ENCODE results near the gene CPA5. TPM values are rescaled to one million over a fixed set of nuclear protein-coding genes. Genes with fewer than 3 reads are reported as not detected.

Gene CPA5
- total and polyA plus RNA-seq, 2 of the 8 experiments (the other 6 are each of a cell fraction or from before 2014, with no cell fraction given): 0.12 TPM; not detected in 1

DNA sequence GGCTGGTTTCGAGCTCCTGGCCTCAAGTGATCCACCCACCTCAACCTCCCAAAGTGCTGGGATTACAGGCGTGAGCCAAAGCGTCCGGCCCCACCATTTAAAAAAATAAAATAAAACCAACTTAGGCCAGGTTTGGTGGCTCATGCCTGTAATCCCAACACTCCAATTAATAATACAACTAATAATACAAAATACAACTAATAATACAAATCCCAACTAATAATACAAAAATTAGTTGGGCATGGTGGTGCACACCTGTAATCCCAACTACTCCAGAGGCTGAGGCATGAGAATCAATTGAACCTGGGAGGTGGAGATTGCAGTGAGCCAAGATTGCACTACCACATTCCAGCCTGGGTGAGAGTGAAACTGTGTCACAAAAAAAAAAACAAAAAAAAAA, 68.6 kb downstream of the CPA5 start:
- CTCF ChIA-PET (ENCODE audit: partially characterized antibody): interaction anchor here (0.6 to 2.1 kb wide), 6 partner anchors 8 to 273 kb away, joined by 3 to 5 read pairs (median 3); no protein-coding TSS in a partner anchor
- H3K23me2 ChIP-seq (ENCODE audit: low read depth, low read length): no peaks in the 10 kb centered on the region
- H3K4me3 ChIP-seq (ENCODE audit: extremely low read depth in 1 of 4, insufficient read depth in 2 of 4, low read depth in 3 of 4, low read length in 4 of 4): no peak overlapping the region
- no peak overlapping the region for H3K27ac ChIP-seq (ENCODE audit: low read depth, low read length)
- H3K4me1 ChIP-seq (replicated peaks in 1 of 4; ENCODE audit: control insufficient read depth in 3 of 4, insufficient read depth in 4 of 4, low read length in 3 of 4): no peaks in the 10 kb centered on the region
- FAIRE-seq: no peak
- no peak overlapping the region for H2BK5ac ChIP-seq (ENCODE audit: low read depth, low read length)
- H3K79me1 ChIP-seq (ENCODE audit: low read depth, low read length): no peaks in the 10 kb centered on the region
- no peak overlapping the region for H3K4me2 ChIP-seq (ENCODE audit: insufficient read depth in 1 of 2, low read depth in 2 of 2, low read length in 2 of 2)
- no peak for DNase-seq (ENCODE audit: low read depth in 1 of 2, low spot score in 2 of 2)
- no peaks in the 10 kb centered on the region for H4K20me1 ChIP-seq (replicated peaks in 1 of 2; ENCODE audit: control insufficient read depth in 1 of 2, insufficient read depth in 2 of 2, low read length in 2 of 2)
- no peak overlapping the region for H2BK15ac ChIP-seq (ENCODE audit: low read length)
- POLR2A ChIA-PET (ENCODE audit: partially characterized antibody): interaction anchor here (0.9 kb wide), 1 partner anchor 10 kb away, joined by 4 read pairs; no protein-coding TSS in a partner anchor
- no peak overlapping the region for H2BK12ac ChIP-seq (ENCODE audit: low read depth, low read length)
- no peak overlapping the region for H3K56ac ChIP-seq (replicated peaks; ENCODE audit: insufficient read length, low read depth, low read length)
- no peaks in the 10 kb centered on the region for H3K79me2 ChIP-seq (ENCODE audit: control insufficient read depth in 1 of 2, insufficient read depth in 2 of 2, low read length in 2 of 2)
- no peak overlapping the region for H3K14ac ChIP-seq (ENCODE audit: insufficient read length)
- no peak overlapping the region for H2BK20ac ChIP-seq (ENCODE audit: low read length)
- no peaks in the 10 kb centered on the region for H3K27me3 ChIP-seq (replicated peaks in 1 of 4; ENCODE audit: control insufficient read depth in 3 of 4, extremely low read depth in 1 of 4, insufficient read depth in 3 of 4, low read length in 3 of 4)
- no peak overlapping the region for H4K5ac ChIP-seq (ENCODE audit: insufficient read length, low read depth, low read length)
- H4K8ac ChIP-seq (ENCODE audit: extremely low read depth, insufficient read depth, low read length): no peak overlapping the region
- H3K23ac ChIP-seq (ENCODE audit: insufficient read length): no peak overlapping the region
- no peak overlapping the region for H3K9ac ChIP-seq (replicated peaks in 1 of 4; ENCODE audit: extremely low read depth in 1 of 4, low read depth in 3 of 4, low read length in 3 of 4)
- no peak overlapping the region for H4K91ac ChIP-seq (replicated peaks; ENCODE audit: insufficient read length, low read length)
- H3K18ac ChIP-seq (ENCODE audit: extremely low read depth, low read length): no peak overlapping the region
- H3K9me3 ChIP-seq (ENCODE audit: insufficient read depth in 2 of 2, low read depth in 1 of 2, low read length in 1 of 2): no peaks in the 10 kb centered on the region
- WGBS, 2 experiments (ENCODE audit: extremely low coverage in 1 of 2, insufficient coverage in 1 of 2, insufficient read length in 1 of 2, insufficient replicate concordance in 2 of 2, low coverage in 1 of 2, low lambda C conversion rate in 2 of 2, missing lambda C conversion rate in 1 of 2): 84% methylated on average over 4 of the region's 4 CpGs; no CpG with 5 or more reads in 1 of the 2 experiments
- no peak overlapping the region for H2BK120ac ChIP-seq (replicated peaks; ENCODE audit: low read depth, low read length)
- H3K36me3 ChIP-seq (ENCODE audit: control insufficient read depth in 2 of 4, insufficient read depth in 4 of 4, low read length in 3 of 4): no peaks in the 10 kb centered on the region
- H2AK5ac ChIP-seq (ENCODE audit: low read depth, low read length): no peak overlapping the region
- no peak overlapping the region for H3K4ac ChIP-seq (replicated peaks; ENCODE audit: insufficient read length, low read depth, low read length)
- H2AFZ ChIP-seq (ENCODE audit: low read length): no peak overlapping the region
- no peak for TF ChIP-seq RAD21 (IDR thresholded peaks at IDR 0.05 in 1 of 2, conservative IDR thresholded peaks at IDR 0.05 in 1 of 2; ENCODE audit: low read depth in 2 of 2, low read length in 2 of 2)
- no peak for TF ChIP-seq MAFK (IDR thresholded peaks at IDR 0.05; ENCODE audit: low read depth, low read length)
- no peak for TF ChIP-seq SP2 (IDR thresholded peaks at IDR 0.05; ENCODE audit: low read length)
- no peak for TF ChIP-seq EZH2 (IDR thresholded peaks at IDR 0.05; ENCODE audit: low read depth, low read length, severe bottlenecking)
- no peak for TF ChIP-seq CTBP2 (IDR thresholded peaks at IDR 0.05; ENCODE audit: borderline replicate concordance, insufficient read depth, insufficient read length, low read length)
- TF ChIP-seq ASH2L (IDR thresholded peaks at IDR 0.05; ENCODE audit: low read length): no peak
- no peak for TF ChIP-seq CREB1 (IDR thresholded peaks at IDR 0.05)
- no peak for TF ChIP-seq CBX5 (IDR thresholded peaks at IDR 0.05; ENCODE audit: low read depth, low read length)
- TF ChIP-seq, protein P1, sequence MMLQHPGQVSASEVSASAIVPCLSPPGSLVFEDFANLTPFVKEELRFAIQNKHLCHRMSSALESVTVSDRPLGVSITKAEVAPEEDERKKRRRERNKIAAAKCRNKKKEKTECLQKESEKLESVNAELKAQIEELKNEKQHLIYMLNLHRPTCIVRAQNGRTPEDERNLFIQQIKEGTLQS (IDR thresholded peaks at IDR 0.05; ENCODE audit: insufficient read depth, low read depth, low read length): no peak
- no peak for TF ChIP-seq TAF1 (IDR thresholded peaks at IDR 0.05; ENCODE audit: low read depth, low read length)
- TF ChIP-seq TBP (IDR thresholded peaks at IDR 0.05; ENCODE audit: low read depth, low read length): no peak
- no peak for TF ChIP-seq SIN3A (conservative IDR thresholded peaks at IDR 0.05 in 1 of 2, IDR thresholded peaks at IDR 0.05 in 1 of 2; ENCODE audit: low read depth in 1 of 2, low read length in 2 of 2)
- TF ChIP-seq, protein P2, sequence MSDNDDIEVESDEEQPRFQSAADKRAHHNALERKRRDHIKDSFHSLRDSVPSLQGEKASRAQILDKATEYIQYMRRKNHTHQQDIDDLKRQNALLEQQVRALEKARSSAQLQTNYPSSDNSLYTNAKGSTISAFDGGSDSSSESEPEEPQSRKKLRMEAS (IDR thresholded peaks at IDR 0.05): no peak
- TF ChIP-seq BACH1 (IDR thresholded peaks at IDR 0.05; ENCODE audit: low read length): no peak

Measured in H1 (cell line).